ENCODE results near the gene DAZL.

Gene DAZL

DNA sequence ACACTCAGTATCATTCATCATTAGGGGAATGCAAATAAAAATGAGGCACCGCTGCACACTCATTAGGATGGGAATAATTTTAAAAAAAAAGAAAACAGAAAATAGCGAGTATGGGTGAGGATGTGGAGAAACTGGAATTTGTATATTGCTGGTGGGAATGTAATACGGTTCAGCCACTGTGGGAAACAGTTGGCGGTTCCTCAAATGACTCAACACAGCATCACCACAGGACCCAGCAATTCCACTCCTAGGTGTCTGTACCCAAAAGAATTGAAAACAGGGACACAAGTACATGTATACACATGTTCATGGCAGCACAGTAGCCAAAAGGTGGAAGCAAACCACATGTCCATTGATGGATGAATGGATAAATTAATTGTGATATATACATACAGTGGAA, 56.5 kb downstream of the DAZL start:
- no peak for TF ChIP-seq EZH2phosphoT487 (IDR thresholded peaks at IDR 0.05; ENCODE audit: borderline replicate concordance, low read length)
- TF ChIP-seq, protein P1, sequence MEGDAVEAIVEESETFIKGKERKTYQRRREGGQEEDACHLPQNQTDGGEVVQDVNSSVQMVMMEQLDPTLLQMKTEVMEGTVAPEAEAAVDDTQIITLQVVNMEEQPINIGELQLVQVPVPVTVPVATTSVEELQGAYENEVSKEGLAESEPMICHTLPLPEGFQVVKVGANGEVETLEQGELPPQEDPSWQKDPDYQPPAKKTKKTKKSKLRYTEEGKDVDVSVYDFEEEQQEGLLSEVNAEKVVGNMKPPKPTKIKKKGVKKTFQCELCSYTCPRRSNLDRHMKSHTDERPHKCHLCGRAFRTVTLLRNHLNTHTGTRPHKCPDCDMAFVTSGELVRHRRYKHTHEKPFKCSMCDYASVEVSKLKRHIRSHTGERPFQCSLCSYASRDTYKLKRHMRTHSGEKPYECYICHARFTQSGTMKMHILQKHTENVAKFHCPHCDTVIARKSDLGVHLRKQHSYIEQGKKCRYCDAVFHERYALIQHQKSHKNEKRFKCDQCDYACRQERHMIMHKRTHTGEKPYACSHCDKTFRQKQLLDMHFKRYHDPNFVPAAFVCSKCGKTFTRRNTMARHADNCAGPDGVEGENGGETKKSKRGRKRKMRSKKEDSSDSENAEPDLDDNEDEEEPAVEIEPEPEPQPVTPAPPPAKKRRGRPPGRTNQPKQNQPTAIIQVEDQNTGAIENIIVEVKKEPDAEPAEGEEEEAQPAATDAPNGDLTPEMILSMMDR (IDR thresholded peaks at IDR 0.05; ENCODE audit: low read depth, low read length, poor library complexity, severe bottlenecking) = no peak
- no peaks in the 10 kb centered on the region for H3K9me2 ChIP-seq (replicated peaks; ENCODE audit: control insufficient read depth, low read length)

DNA sequence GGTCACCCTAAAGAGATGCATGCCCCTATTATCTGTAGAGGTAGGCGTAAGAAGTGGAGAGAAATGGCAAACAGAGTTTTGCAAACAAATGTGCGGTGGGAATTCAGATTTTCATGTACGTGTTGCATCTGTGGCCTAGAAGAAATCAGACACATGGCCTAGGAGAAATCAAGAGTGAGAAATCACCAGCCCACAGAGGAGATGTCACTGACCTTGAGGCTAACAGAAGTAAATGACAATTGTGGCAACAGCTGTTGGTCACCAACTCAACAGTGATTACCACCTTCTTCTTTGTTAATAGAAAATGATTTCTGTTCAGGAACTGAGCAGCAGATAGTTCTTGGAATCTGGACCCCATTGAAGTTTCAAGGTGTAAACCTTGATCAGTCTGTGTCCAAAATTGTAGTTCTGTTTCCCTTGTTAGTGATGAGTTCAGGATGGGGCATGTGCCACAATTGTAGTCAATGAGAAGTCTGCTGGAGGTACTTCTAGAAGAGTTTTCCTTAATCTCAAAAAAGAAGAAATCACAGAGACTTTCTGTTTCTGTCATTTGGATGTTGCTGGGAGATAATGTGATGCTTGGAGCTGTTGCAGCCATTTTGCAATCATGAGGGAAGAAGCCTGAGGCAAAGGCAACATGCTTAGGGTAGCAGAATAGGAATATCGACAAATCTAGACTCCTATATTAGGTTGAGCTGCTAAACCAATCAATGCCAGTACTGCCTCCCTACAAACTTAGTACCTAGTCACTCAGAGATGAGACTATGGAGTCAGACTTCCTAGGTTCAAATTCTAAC, 57.5 kb downstream of the DAZL start:
- no peak overlapping the region for H3K27ac ChIP-seq (ENCODE audit: low read depth, low read length)
- no peaks in the 10 kb centered on the region for H3K9me2 ChIP-seq (replicated peaks; ENCODE audit: control insufficient read depth, low read length)
- no peak overlapping the region for H3K4me3 ChIP-seq (ENCODE audit: low read length)
- TF ChIP-seq, protein P1 (IDR thresholded peaks at IDR 0.05; ENCODE audit: low read depth, low read length, poor library complexity, severe bottlenecking) = no peak
- TF ChIP-seq EZH2phosphoT487 (IDR thresholded peaks at IDR 0.05; ENCODE audit: borderline replicate concordance, low read length) = no peak
- H3K4me2 ChIP-seq (ENCODE audit: low read length) = no peak overlapping the region
- no peaks in the 10 kb centered on the region for H3K9me3 ChIP-seq (ENCODE audit: control insufficient read depth, insufficient read depth, low read length)
- peaks cover 14% of the 10 kb centered on the region for H3K4me1 ChIP-seq (ENCODE audit: control insufficient read depth, low read length)
- H3K36me3 ChIP-seq (ENCODE audit: control insufficient read depth, low read length) = no peaks in the 10 kb centered on the region
- H4K20me1 ChIP-seq (ENCODE audit: control insufficient read depth, insufficient read depth, low read depth, low read length) = no peaks in the 10 kb centered on the region
- no peaks in the 10 kb centered on the region for H3K79me2 ChIP-seq (ENCODE audit: control insufficient read depth, low read length)
- H3K27me3 ChIP-seq (ENCODE audit: control insufficient read depth, low read length) = no peaks in the 10 kb centered on the region
- H3F3A ChIP-seq (ENCODE audit: control insufficient read depth, insufficient read depth) = no peaks in the 10 kb centered on the region

More for the DNA sequence above, 56.5 kb downstream of the DAZL start:
- Histone ChIP-seq H3K4me2 (ENCODE audit: low read length) (no peak overlapping the region), H3F3A (ENCODE audit: control insufficient read depth, insufficient read depth) (no peaks in the 10 kb centered on the region), H3K36me3 (ENCODE audit: control insufficient read depth, low read length) (no peaks in the 10 kb centered on the region), H3K27ac (ENCODE audit: low read depth, low read length) (no peak overlapping the region), H3K9me3 (ENCODE audit: control insufficient read depth, insufficient read depth, low read length) (no peaks in the 10 kb centered on the region), H3K79me2 (ENCODE audit: control insufficient read depth, low read length) (no peaks in the 10 kb centered on the region), H3K27me3 (ENCODE audit: control insufficient read depth, low read length) (no peaks in the 10 kb centered on the region), H3K4me1 (ENCODE audit: control insufficient read depth, low read length) (peaks cover 14% of the 10 kb centered on the region), H4K20me1 (ENCODE audit: control insufficient read depth, insufficient read depth, low read depth, low read length) (no peaks in the 10 kb centered on the region), H3K4me3 (ENCODE audit: low read length) (no peak overlapping the region)

DNA sequence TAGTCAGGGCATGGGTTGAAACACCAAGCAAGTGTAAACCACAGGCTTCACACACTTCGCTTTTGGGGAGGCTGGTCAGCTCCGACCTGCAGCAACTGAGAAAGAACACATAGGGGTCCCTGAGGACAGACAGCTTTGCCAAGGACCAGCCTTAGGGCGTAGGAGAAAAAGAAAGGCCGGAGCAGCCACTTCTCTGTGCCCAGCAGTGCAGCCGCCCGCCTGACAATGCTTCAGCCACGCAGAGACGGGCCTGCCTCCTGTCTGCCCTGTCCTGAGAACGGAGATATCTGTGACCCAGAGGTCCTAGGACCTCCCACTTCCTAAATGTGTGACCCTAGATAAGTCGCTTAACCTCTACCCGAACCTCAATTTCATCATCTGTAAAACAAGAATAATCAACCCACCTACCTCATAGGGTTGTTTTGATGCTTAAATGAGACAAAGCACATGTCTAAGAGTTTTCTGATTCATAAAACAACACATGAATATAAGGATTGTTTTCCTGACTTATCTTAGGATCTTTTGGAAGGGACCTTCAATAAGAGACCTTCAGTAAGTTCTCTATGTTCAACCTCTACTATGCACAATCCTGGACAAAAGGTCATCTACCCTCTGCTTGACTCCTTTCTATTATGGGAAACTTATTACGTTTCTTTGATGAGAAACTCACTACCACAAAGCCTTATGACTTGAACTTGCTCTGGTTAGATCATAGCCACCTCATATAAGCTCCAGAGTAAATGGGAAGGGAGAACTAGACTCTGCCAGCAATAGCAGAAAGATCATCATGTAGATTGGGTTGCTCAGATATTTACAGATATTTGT, 58.8 kb downstream of the DAZL start:
- H3K4me1 ChIP-seq (ENCODE audit: control insufficient read depth, low read length) = peaks cover 14% of the 10 kb centered on the region
- no peaks in the 10 kb centered on the region for H3K79me2 ChIP-seq (ENCODE audit: control insufficient read depth, low read length)
- H3K27me3 ChIP-seq (ENCODE audit: control insufficient read depth, low read length) = no peaks in the 10 kb centered on the region
- no peaks in the 10 kb centered on the region for H3K9me2 ChIP-seq (replicated peaks; ENCODE audit: control insufficient read depth, low read length)
- H3K27ac ChIP-seq (ENCODE audit: low read depth, low read length) = no peak overlapping the region
- no peak overlapping the region for H3K4me2 ChIP-seq (ENCODE audit: low read length)
- no peaks in the 10 kb centered on the region for H3F3A ChIP-seq (ENCODE audit: control insufficient read depth, insufficient read depth)
- no peaks in the 10 kb centered on the region for H4K20me1 ChIP-seq (ENCODE audit: control insufficient read depth, insufficient read depth, low read depth, low read length)
- no peak overlapping the region for H3K4me3 ChIP-seq (ENCODE audit: low read length)
- TF ChIP-seq, protein P1 (IDR thresholded peaks at IDR 0.05; ENCODE audit: low read depth, low read length, poor library complexity, severe bottlenecking) = no peak
- TF ChIP-seq EZH2phosphoT487 (IDR thresholded peaks at IDR 0.05; ENCODE audit: borderline replicate concordance, low read length) = no peak
- H3K36me3 ChIP-seq (ENCODE audit: control insufficient read depth, low read length) = no peaks in the 10 kb centered on the region
- no peaks in the 10 kb centered on the region for H3K9me3 ChIP-seq (ENCODE audit: control insufficient read depth, insufficient read depth, low read length)
